GM12878 (cell line): ENCODE results near the gene RELT. TPM values are rescaled to one million over a fixed set of nuclear protein-coding genes. Genes with fewer than 3 reads are reported as not detected.

Source experiments
- ATAC-seq: fragments of 200-7000 bp; cut with Tn5 transposase; 3 replicates; pipeline ENCODE4 v1.9.1; 2020; ENCODE audit warnings: mild to moderate bottlenecking, moderate library complexity
- BruUV-seq: library from RNA; stranded (reverse); fragments of 400-500 nt; replicated peaks from 2 replicates; lab custom pipeline; 2021; lab: Mats Ljungman, UMichigan
- CTCF ChIA-PET: fragments of 300-600 bp; sonication (Branson Sonifier 250); formaldehyde crosslinking; extraction: SDS; loops from one replicate; lab custom pipeline; 2021; ENCODE audit warnings: inconsistent platforms; lab: Yijun Ruan, JAX
- POLR2A ChIA-PET: fragments of 350-600 bp; formaldehyde crosslinking; extraction: SDS; loops from one replicate; lab custom pipeline; 2021; ENCODE audit warnings: inconsistent platforms; lab: Charles Lee
- RAD21 ChIA-PET: fragments of 300-600 bp; sonication (Branson Sonifier 250); formaldehyde crosslinking; loops from one replicate; lab custom pipeline; 2023; ENCODE audit warnings: antibody characterized with exemption; ENCODE audit not compliant: unreplicated experiment; lab: Charles Lee
- SMC1A ChIA-PET: fragments of 300-600 bp; sonication (Branson Sonifier 250); formaldehyde crosslinking; loops from one replicate; lab custom pipeline; 2023; ENCODE audit not compliant: unreplicated experiment, uncharacterized antibody; lab: Charles Lee
- DNase-seq: peaks from one replicate; pipeline ENCODE4 v3.0.0-alpha.2; 2011; ENCODE audit warnings: low read depth, low spot score
- FAIRE-seq: peaks from 3 replicates; lab custom pipeline; 2011; peaks lifted over from hg19 to GRCh38; lab: Jason Lieb, UNC
- H2AFZ ChIP-seq: 2 replicates; pipeline ENCODE4 v1.6.0; 2011; ENCODE audit warnings: low read depth, low read length, control low read depth; ENCODE audit not compliant: control insufficient read depth
- H3K27ac ChIP-seq: 2 replicates; pipeline ENCODE4 v1.5.1; 2011; ENCODE audit warnings: control low read depth; ENCODE audit not compliant: control insufficient read depth, insufficient read depth
- H3K27me3 ChIP-seq, 2 experiments: replicated peaks in 1 of 2; 2 replicates each; pipeline versions ENCODE4 v1.6.0 to v1.6.1; 2011; ENCODE audit warnings: low read length in 1 of 2; ENCODE audit not compliant: control insufficient read depth in 2 of 2, insufficient read depth in 2 of 2
- H3K36me3 ChIP-seq, 2 experiments: 2 replicates each; pipeline ENCODE4 v1.5.1; 2011; ENCODE audit warnings: low read length in 1 of 2; ENCODE audit not compliant: control insufficient read depth in 2 of 2, insufficient read depth in 2 of 2
- H3K4me1 ChIP-seq: 2 replicates; pipeline ENCODE4 v1.6.1; 2011; ENCODE audit warnings: mild to moderate bottlenecking, low read length, moderate library complexity, mixed read lengths; ENCODE audit not compliant: control insufficient read depth, insufficient read depth
- H3K4me2 ChIP-seq: 2 replicates; pipeline ENCODE4 v1.6.0; 2011; ENCODE audit warnings: control low read depth; ENCODE audit not compliant: control insufficient read depth, insufficient read depth
- H3K4me3 ChIP-seq: fragments of 200-600 bp; sonication (generic); 2 replicates; pipeline ENCODE4 v1.5.1; 2016
- H3K79me2 ChIP-seq: 2 replicates; pipeline ENCODE4 v1.6.0; 2011; ENCODE audit warnings: low read length; ENCODE audit not compliant: control insufficient read depth, insufficient read depth
- H3K9ac ChIP-seq: 2 replicates; pipeline ENCODE4 v1.8.0; 2011; ENCODE audit warnings: low read length, control low read depth, mixed read lengths; ENCODE audit not compliant: control insufficient read depth, insufficient read depth
- H3K9me3 ChIP-seq: replicated peaks from 3 replicates; pipeline ENCODE4 v1.5.1; 2011; ENCODE audit warnings: mild to moderate bottlenecking, low read length; ENCODE audit not compliant: control insufficient read depth, insufficient read depth
- H4K20me1 ChIP-seq: 2 replicates; pipeline ENCODE4 v1.6.0; 2011; ENCODE audit not compliant: control insufficient read depth, insufficient read depth
- ASH2L ChIP-seq: fragments of 300-600, 200-600 bp; sonication (generic); IDR thresholded peaks from 2 replicates; pipeline ENCODE4 v1.6.1; 2017; ENCODE audit warnings: low read depth, mild to moderate bottlenecking, borderline replicate concordance
- NFYB ChIP-seq: IDR thresholded peaks from 2 replicates; pipeline ENCODE4 v1.6.1; 2011; ENCODE audit warnings: low read depth, mild to moderate bottlenecking, low read length, improper control_type of control experiment, moderate library complexity; ENCODE audit not compliant: insufficient read depth
- POLR2AphosphoS5 ChIP-seq: IDR thresholded peaks from 2 replicates; pipeline ENCODE4 v1.6.1; 2011; ENCODE audit warnings: mild to moderate bottlenecking, low read length, inconsistent platforms
- RAD21 ChIP-seq: IDR thresholded peaks from 2 replicates; pipeline ENCODE4 v1.6.1; 2011; ENCODE audit warnings: mild to moderate bottlenecking, low read depth, low read length, moderate library complexity; ENCODE audit not compliant: insufficient read depth
- SMC3 ChIP-seq: IDR thresholded peaks from 2 replicates; pipeline ENCODE4 v1.6.1; 2011; ENCODE audit warnings: low read length, improper control_type of control experiment, borderline replicate concordance
- WGBS: methylation state at CpG from one replicate; pipeline ENCODE4 v1.1.6; 2016; ENCODE audit warnings: low lambda C conversion rate; ENCODE audit not compliant: insufficient replicate concordance, insufficient coverage; ENCODE audit errors: missing lambda C conversion rate; 5-methylcytosine and 5-hydroxymethylcytosine counted together
- in situ Hi-C: fragments of 300-500 bp; cut with MboI; formaldehyde crosslinking; loops from 9 replicates; pipeline ENCODE4 v1.14.3; 2018; ENCODE audit warnings: mixed read lengths
- intact Hi-C: fragments of 100-400 bp; cut with micrococcal nuclease; formaldehyde crosslinking; loops from one replicate; pipeline ENCODE4 v1.14.2; 2022; ENCODE audit not compliant: unreplicated experiment
- polyA plus RNA-seq, 11 experiments: library from polyadenylated mRNA; depleted of rRNA in 4 of 11; unstranded in 6 of 11; stranded (reverse) in 5 of 11; fragments of >200 nt; fragmentation: Nextera tagmentation in 4 of 11; fragmentation: Illumina TruSeq in 1 of 11; extraction: Ambion mirVana in 4 of 11; extraction: Trizol in 1 of 11; gene quantifications; 1 replicate in 1 of 11; 2 replicates in 10 of 11; pipeline versions ENCODE4 v1.2.1 to v1.2.3, GENCODE V29; 2011 to 2016; ENCODE audit warnings: inconsistent platforms in 2 of 11, missing spikeins in 2 of 11, low read depth in 1 of 11
- total RNA-seq, 4 experiments: library from RNA; depleted of rRNA in 3 of 4; stranded (reverse); fragments of >200 nt in 3 of 4; fragmentation: Illumina TruSeq in 1 of 4; extraction: Trizol in 1 of 4; gene quantifications; 2 replicates each; pipeline versions ENCODE4 v1.2.1 to v1.2.3, GENCODE V29; 2013 to 2021
- TF ChIP-seq, protein P1 (sequence below): fragments of 150-350 bp; IDR thresholded peaks from 2 replicates; pipeline ENCODE4 v1.6.1; 2014; ENCODE audit warnings: mild to moderate bottlenecking, low read depth, low read length
- TF ChIP-seq, protein P2 (sequence below), 3 experiments: IDR thresholded peaks in 2 of 3; conservative IDR thresholded peaks in 1 of 3; 2 replicates each; pipeline ENCODE4 v1.5.1; 2011; ENCODE audit warnings: low read depth in 3 of 3, low read length in 3 of 3, mild to moderate bottlenecking in 3 of 3, control low read depth in 2 of 3, moderate library complexity in 2 of 3, inconsistent platforms in 1 of 3, mixed read lengths in 1 of 3; ENCODE audit not compliant: control insufficient read depth in 2 of 3, insufficient read depth in 1 of 3; ENCODE audit errors: extremely low read depth in 1 of 3

The RELT gene
- total and polyA plus RNA-seq, 10 of the 15 experiments (the other 5 are each of a cell fraction or from before 2014, with no cell fraction given) = 1.2 to 28.5 (median 10.8) TPM

DNA sequence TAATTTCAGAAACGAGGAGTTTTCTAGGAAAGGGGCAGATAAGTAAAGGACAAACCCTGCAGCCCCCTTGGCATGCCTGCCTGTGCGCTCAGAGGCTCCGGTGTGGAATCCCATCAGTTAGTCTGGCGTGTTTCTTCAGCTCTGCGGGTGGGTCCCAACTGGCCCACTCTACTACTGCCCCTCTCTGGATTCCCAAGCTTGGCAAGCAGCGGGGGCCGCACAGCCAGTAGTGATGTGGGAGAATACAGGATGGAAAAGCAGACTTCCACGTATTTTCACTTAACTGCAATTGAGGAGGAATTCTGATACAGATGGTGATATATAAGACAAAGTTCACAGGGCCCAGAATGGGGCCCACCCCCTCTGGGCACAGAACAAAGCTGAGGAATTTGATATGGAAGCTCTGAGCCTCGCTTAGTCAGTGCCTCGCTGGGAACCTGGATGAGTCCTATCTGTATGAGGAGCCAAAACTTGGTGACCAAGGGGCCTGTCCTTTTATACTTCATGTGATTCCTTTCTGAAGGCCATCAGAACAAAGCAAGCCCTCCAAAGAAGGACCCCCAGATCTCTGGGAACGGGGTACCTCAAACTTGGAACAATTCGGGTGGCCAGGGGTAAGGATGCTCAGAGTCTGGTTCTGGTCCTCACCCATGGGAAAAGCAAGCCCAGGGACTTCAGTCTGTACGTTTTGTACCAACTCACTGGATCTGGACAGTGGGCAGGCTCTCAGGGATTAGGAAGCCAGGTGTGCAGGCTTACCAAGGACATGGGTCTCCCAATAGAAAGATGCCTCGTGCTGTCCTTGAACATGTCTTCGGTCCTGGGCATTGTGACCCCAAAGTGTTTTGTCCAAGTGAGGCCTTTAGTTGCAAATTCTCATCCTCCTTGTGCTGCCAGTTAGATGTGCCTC, 26.0 kb downstream of the RELT start:
- Histone ChIP-seq H3K79me2 (no peaks in the 10 kb centered on the region), H3K4me2 (no peak overlapping the region), H2AFZ (no peak overlapping the region), H3K4me3 (no peak overlapping the region), H4K20me1 (no peaks in the 10 kb centered on the region), H3K9me3 (no peaks in the 10 kb centered on the region), H3K9ac (no peak overlapping the region), H3K36me3 (peaks cover 8 to 25% of the 10 kb centered on the region in 2 experiments), H3K4me1 (no peaks in the 10 kb centered on the region), H3K27me3 (no peaks in the 10 kb centered on the region), H3K27ac (no peak overlapping the region)
- 94% methylated on average over 15 of the region's 15 CpGs for WGBS
- TF ChIP-seq POLR2AphosphoS5 (peak; percentile 16; the same call in 1 of the 2 replicates), NFYB (no peak)
- RAD21 ChIA-PET = interaction anchor here (0.8 to 3.3 kb wide), 5 partner anchors 15 to 259 kb away, joined by 3 to 18 read pairs (median 4); no protein-coding TSS in a partner anchor
- in situ Hi-C loops (loop anchor here (5.0 kb wide), 1 partner anchor 260 kb away; no protein-coding TSS in a partner anchor), intact Hi-C loops (loop anchor here (1.0 kb wide), 1 partner anchor 259 kb away; no protein-coding TSS in a partner anchor)
- POLR2A ChIA-PET = interaction anchor here (0.5 kb wide), 1 partner anchor 14 kb away, joined by 6 read pairs; no protein-coding TSS in a partner anchor
- SMC1A ChIA-PET = interaction anchor here (0.5 to 3.9 kb wide), 11 partner anchors 9 to 306 kb away, joined by 3 to 31 read pairs (median 4); no protein-coding TSS in a partner anchor
- no peak for ATAC-seq
- CTCF ChIA-PET = interaction anchor here (0.7 to 25.6 kb wide), 6 partner anchors 11 to 259 kb away, joined by 3 to 400 read pairs (median 5); no protein-coding TSS in a partner anchor
- FAIRE-seq = no peak
- no TSS peak for BruUV-seq
- no peak for DNase-seq

DNA sequence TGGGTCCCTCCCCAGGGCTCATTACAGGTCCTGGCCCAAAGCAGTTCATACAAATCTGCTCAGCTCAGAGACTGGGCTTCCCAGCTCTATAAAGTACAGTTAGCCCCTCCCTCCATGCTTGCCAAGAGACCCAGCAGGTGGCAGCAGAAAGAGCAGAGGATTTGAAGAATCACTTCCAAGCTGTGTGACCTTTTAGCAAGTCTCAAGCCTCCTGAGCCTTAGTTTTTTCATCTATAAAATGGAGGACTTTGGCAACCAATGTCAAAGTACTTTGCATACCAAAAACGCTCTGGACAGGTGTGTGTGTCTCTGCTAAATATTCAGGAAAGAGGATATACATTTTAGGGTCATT, 26.6 kb downstream of the RELT start:
- Histone ChIP-seq H2AFZ (no peak overlapping the region), H3K4me1 (no peaks in the 10 kb centered on the region), H3K36me3 (peaks cover 8 to 21% of the 10 kb centered on the region in 2 experiments), H3K27me3 (no peaks in the 10 kb centered on the region), H3K9ac (no peak overlapping the region), H3K79me2 (no peaks in the 10 kb centered on the region), H4K20me1 (no peaks in the 10 kb centered on the region), H3K9me3 (no peaks in the 10 kb centered on the region), H3K4me3 (no peak overlapping the region), H3K4me2 (no peak overlapping the region), H3K27ac (no peak overlapping the region)
- no TSS peak for BruUV-seq
- in situ Hi-C loops (loop anchor here (5.0 kb wide), 1 partner anchor 259 kb away; no protein-coding TSS in a partner anchor), intact Hi-C loops (loop anchor here (1.0 kb wide), 1 partner anchor 258 kb away; no protein-coding TSS in a partner anchor)
- RAD21 ChIA-PET = interaction anchor here (1.2 to 3.3 kb wide), 4 partner anchors 16 to 258 kb away, joined by 3 to 18 read pairs (median 8); no protein-coding TSS in a partner anchor
- CTCF ChIA-PET = interaction anchor here (0.7 to 25.6 kb wide), 8 partner anchors 9 to 258 kb away, joined by 3 to 400 read pairs (median 5); no protein-coding TSS in a partner anchor
- POLR2A ChIA-PET = interaction anchor here (0.5 kb wide), 1 partner anchor 14 kb away, joined by 6 read pairs; no protein-coding TSS in a partner anchor
- FAIRE-seq (peak; percentile 54), DNase-seq (no peak), ATAC-seq (peak; percentile 70)
- 0% methylated on average over 1 of the region's 1 CpG for WGBS
- SMC1A ChIA-PET = interaction anchor here (0.7 to 3.9 kb wide), 9 partner anchors 9 to 305 kb away, joined by 3 to 31 read pairs (median 4); no protein-coding TSS in a partner anchor
- no peak for TF ChIP-seq ASH2L
- TF ChIP-seq, protein P1, sequence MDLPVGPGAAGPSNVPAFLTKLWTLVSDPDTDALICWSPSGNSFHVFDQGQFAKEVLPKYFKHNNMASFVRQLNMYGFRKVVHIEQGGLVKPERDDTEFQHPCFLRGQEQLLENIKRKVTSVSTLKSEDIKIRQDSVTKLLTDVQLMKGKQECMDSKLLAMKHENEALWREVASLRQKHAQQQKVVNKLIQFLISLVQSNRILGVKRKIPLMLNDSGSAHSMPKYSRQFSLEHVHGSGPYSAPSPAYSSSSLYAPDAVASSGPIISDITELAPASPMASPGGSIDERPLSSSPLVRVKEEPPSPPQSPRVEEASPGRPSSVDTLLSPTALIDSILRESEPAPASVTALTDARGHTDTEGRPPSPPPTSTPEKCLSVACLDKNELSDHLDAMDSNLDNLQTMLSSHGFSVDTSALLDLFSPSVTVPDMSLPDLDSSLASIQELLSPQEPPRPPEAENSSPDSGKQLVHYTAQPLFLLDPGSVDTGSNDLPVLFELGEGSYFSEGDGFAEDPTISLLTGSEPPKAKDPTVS = no peak
- TF ChIP-seq SMC3 = peak; percentile 47; the same call in 1 of the 2 replicates
- TF ChIP-seq RAD21 = peak; percentile 52
- TF ChIP-seq, protein P2, sequence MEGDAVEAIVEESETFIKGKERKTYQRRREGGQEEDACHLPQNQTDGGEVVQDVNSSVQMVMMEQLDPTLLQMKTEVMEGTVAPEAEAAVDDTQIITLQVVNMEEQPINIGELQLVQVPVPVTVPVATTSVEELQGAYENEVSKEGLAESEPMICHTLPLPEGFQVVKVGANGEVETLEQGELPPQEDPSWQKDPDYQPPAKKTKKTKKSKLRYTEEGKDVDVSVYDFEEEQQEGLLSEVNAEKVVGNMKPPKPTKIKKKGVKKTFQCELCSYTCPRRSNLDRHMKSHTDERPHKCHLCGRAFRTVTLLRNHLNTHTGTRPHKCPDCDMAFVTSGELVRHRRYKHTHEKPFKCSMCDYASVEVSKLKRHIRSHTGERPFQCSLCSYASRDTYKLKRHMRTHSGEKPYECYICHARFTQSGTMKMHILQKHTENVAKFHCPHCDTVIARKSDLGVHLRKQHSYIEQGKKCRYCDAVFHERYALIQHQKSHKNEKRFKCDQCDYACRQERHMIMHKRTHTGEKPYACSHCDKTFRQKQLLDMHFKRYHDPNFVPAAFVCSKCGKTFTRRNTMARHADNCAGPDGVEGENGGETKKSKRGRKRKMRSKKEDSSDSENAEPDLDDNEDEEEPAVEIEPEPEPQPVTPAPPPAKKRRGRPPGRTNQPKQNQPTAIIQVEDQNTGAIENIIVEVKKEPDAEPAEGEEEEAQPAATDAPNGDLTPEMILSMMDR (IDR thresholded peaks at IDR 0.05 in 2 of 3, conservative IDR thresholded peaks at IDR 0.05 in 1 of 3; ENCODE audit: control insufficient read depth in 2 of 3, extremely low read depth in 1 of 3, insufficient read depth in 1 of 3, low read depth in 3 of 3, low read length in 3 of 3) = peak; percentile 28 to 43 (median 42); a peak in 4 of 6 replicates
